ENCODE data around the gene PWWP2B.

The PWWP2B gene

GRCh38 chr10:132447446-132448247 lies 50.6 kb downstream of the PWWP2B start:
- H3K27me3 ChIP-seq (ENCODE audit: low read length), result no peaks in the 10 kb centered on the region
- H3K9me2 ChIP-seq (replicated peaks; ENCODE audit: insufficient read depth, low read length), result no peaks in the 10 kb centered on the region
- H3K79me2 ChIP-seq (ENCODE audit: insufficient read depth, low read length), result no peaks in the 10 kb centered on the region
- H3K4me2 ChIP-seq (ENCODE audit: low read depth, low read length, poor library complexity, severe bottlenecking), result no peak overlapping the region
- H4K20me1 ChIP-seq (ENCODE audit: low read depth, low read length), result no peaks in the 10 kb centered on the region
- no peaks in the 10 kb centered on the region for H3K36me3 ChIP-seq (ENCODE audit: low read length)
- no peak for TF ChIP-seq EZH2phosphoT487 (conservative IDR thresholded peaks at IDR 0.05; ENCODE audit: low read length)
- no peak for TF ChIP-seq CTCF (IDR thresholded peaks at IDR 0.05; ENCODE audit: insufficient read depth, low read length, poor library complexity, severe bottlenecking)
- H3F3A ChIP-seq (ENCODE audit: insufficient read depth), result no peaks in the 10 kb centered on the region
- H3K27ac ChIP-seq (ENCODE audit: low read depth, low read length), result no peak overlapping the region
- H3K9me3 ChIP-seq (ENCODE audit: insufficient read depth, low read length), result no peaks in the 10 kb centered on the region
- no peak overlapping the region for H3K9ac ChIP-seq (ENCODE audit: low read length)
- no peak overlapping the region for H2AFZ ChIP-seq (ENCODE audit: low read depth, low read length, severe bottlenecking)
- H3K4me3 ChIP-seq (ENCODE audit: insufficient read depth, low read length, poor library complexity, severe bottlenecking), result no peak overlapping the region

- Histone ChIP-seq H3K9me3 (ENCODE audit: insufficient read depth, low read length) (no peaks in the 10 kb centered on the region), H3F3A (ENCODE audit: insufficient read depth) (no peaks in the 10 kb centered on the region), H3K79me2 (ENCODE audit: insufficient read depth, low read length) (no peaks in the 10 kb centered on the region), H2AFZ (ENCODE audit: low read depth, low read length, severe bottlenecking) (no peak overlapping the region), H3K9me2 (replicated peaks; ENCODE audit: insufficient read depth, low read length) (no peaks in the 10 kb centered on the region), H3K36me3 (ENCODE audit: low read length) (no peaks in the 10 kb centered on the region), H3K27me3 (ENCODE audit: low read length) (no peaks in the 10 kb centered on the region), H3K4me3 (ENCODE audit: insufficient read depth, low read length, poor library complexity, severe bottlenecking) (no peak overlapping the region), H3K9ac (ENCODE audit: low read length) (no peak overlapping the region), H4K20me1 (ENCODE audit: low read depth, low read length) (no peaks in the 10 kb centered on the region), H3K4me2 (ENCODE audit: low read depth, low read length, poor library complexity, severe bottlenecking) (no peak overlapping the region), H3K27ac (ENCODE audit: low read depth, low read length) (no peak overlapping the region)
- no peak for TF ChIP-seq CTCF (IDR thresholded peaks at IDR 0.05; ENCODE audit: insufficient read depth, low read length, poor library complexity, severe bottlenecking)
- no peak for TF ChIP-seq EZH2phosphoT487 (conservative IDR thresholded peaks at IDR 0.05; ENCODE audit: low read length)
Measured at GRCh38 chr10:132448248-132448731, 51.3 kb downstream of the PWWP2B start.

DNA sequence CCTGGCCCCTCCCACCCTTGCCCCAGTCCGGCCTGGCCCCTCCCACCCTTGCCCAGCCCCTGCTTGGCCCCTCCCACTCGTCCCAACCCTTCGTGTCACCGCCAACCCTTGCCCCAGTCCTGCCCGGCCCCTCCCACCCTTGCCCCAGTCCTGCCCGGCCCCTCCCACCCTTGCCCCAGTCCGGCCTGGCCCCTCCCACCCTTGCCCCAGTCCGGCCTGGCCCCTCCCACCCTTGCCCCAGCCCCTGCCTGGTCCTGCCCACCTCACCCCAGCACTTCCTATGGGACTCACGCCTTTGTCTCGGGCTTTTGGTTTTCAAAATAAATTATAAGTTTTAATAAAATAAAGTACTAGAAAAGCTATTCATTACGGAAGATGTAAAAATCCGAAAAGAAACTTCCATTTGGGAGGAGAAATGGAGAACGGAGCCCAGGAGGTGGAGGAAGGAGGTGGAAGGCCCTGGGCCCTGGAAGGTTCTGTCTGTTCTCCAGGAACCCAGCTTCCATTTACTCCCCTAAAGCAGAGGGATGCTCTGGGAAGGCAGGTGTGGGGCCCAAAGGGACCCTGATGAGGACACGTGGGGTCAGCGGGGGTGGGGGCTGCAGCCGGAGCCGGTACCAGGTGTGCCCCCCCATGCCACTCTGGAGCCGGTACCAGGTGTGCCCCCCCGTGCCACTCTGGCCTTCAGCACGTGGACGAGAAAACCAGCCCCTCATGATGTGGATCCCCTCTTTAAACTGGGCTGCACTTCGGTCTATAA lies 52.2 kb downstream of the PWWP2B start:
- Histone ChIP-seq H3K79me2 (ENCODE audit: insufficient read depth, low read length) (no peaks in the 10 kb centered on the region), H3K9me2 (replicated peaks; ENCODE audit: insufficient read depth, low read length) (no peaks in the 10 kb centered on the region), H2AFZ (ENCODE audit: low read depth, low read length, severe bottlenecking) (no peak overlapping the region), H3K9ac (ENCODE audit: low read length) (no peak overlapping the region), H3K36me3 (ENCODE audit: low read length) (no peaks in the 10 kb centered on the region), H4K20me1 (ENCODE audit: low read depth, low read length) (no peaks in the 10 kb centered on the region), H3K4me2 (ENCODE audit: low read depth, low read length, poor library complexity, severe bottlenecking) (no peak overlapping the region), H3F3A (ENCODE audit: insufficient read depth) (no peaks in the 10 kb centered on the region), H3K27ac (ENCODE audit: low read depth, low read length) (no peak overlapping the region), H3K4me3 (ENCODE audit: insufficient read depth, low read length, poor library complexity, severe bottlenecking) (no peak overlapping the region), H3K9me3 (ENCODE audit: insufficient read depth, low read length) (no peaks in the 10 kb centered on the region), H3K27me3 (ENCODE audit: low read length) (no peaks in the 10 kb centered on the region)
- no peak for TF ChIP-seq EZH2phosphoT487 (conservative IDR thresholded peaks at IDR 0.05; ENCODE audit: low read length)
- TF ChIP-seq CTCF (IDR thresholded peaks at IDR 0.05; ENCODE audit: insufficient read depth, low read length, poor library complexity, severe bottlenecking), result no peak

Data from SU-DHL-6 (cell line).